ENCODE data around the gene SH2D5. TPM values are rescaled to one million over a fixed set of nuclear protein-coding genes. Genes with fewer than 3 reads are reported as not detected.

The SH2D5 gene
- total RNA-seq (2021; ENCODE audit: unreplicated experiment): 10.4 TPM
- polyA plus RNA-seq (2012): 4.8 and 6.2 TPM in 2 replicates
- percentile 43 among the genes with signal in this experiment for Bru-seq, nascent RNA
- percentile 59 among the genes with signal in this experiment for BruChase-seq, experiment 1, labeled RNA remaining after a 6-hour chase
- BruChase-seq, experiment 2, labeled RNA remaining after a 2-hour chase: percentile 51 among the genes with signal in this experiment
- long read RNA-seq, partial matches to known transcripts: 9 of 26 reads
- long read RNA-seq, other reads (novel, unspliced or antisense): 17 of 26 reads

- CTCF ChIA-PET: interaction anchor here (0.7 to 2.7 kb wide), 2 partner anchors 36 to 463 kb away, joined by 4 to 13 read pairs; no protein-coding TSS in a partner anchor
- BruUV-seq (replicated peaks): no TSS peak
- Histone ChIP-seq H3K9ac (ENCODE audit: low read length) (peak within 1 kb of the TSS; percentile 68), H3K27me3 (ENCODE audit: insufficient read depth, low read length) (no peaks in the 10 kb centered on the region), H3K79me2 (ENCODE audit: insufficient read depth, low read length) (peaks cover 5% of the 10 kb centered on the region; the same call in 1 of the 2 replicates), H3K4me1 (ENCODE audit: control insufficient read depth in 1 of 2, insufficient read depth in 2 of 2, low read length in 2 of 2) (peaks cover 17 to 49% of the 10 kb centered on the region in 2 experiments), H3K27ac (ENCODE audit: low read depth, low read length) (peak within 1 kb of the TSS; percentile 93), H3K9me2 (ENCODE audit: insufficient read depth) (no peaks in the 10 kb centered on the region), H4K20me1 (ENCODE audit: insufficient read depth) (no peaks in the 10 kb centered on the region), H3K4me3 (replicated peaks in 1 of 2; ENCODE audit: low read depth in 1 of 2, low read length in 2 of 2) (peak within 1 kb of the TSS; percentile 56), H2AFZ (ENCODE audit: low read depth, low read length, poor library complexity, severe bottlenecking) (no peak within 1 kb of the TSS), H3K9me3 (ENCODE audit: control insufficient read depth in 1 of 2, insufficient read depth in 1 of 2, low read depth in 1 of 2, low read length in 2 of 2) (no peaks in the 10 kb centered on the region), H3K4me2 (ENCODE audit: low read length) (peak within 1 kb of the TSS; percentile 88), H3K36me3 (ENCODE audit: control insufficient read depth in 1 of 2, insufficient read depth in 2 of 2, low read length in 2 of 2) (peaks cover 3 to 10% of the 10 kb centered on the region in 2 experiments; a peak in 3 of 4 replicates)
- ATAC-seq (peak; percentile 73), DNase-seq (ENCODE audit: low read depth, low spot score) (peak; percentile 90)
- RAD21 ChIA-PET (ENCODE audit: low non-redundant PET in 1 of 2, low total read pairs in 2 of 2, uncharacterized antibody in 2 of 2, unreplicated experiment in 2 of 2): interaction anchor here in 1 of 2 experiments (1.0 kb wide), 2 partner anchors 36 to 158 kb away, joined by 3 to 5 read pairs; no protein-coding TSS in a partner anchor
- POLR2A ChIA-PET: no interaction called here
- intact Hi-C loops (cut with micrococcal nuclease): no loop called here
- TF ChIP-seq JUND (IDR thresholded peaks at IDR 0.05) (peak; percentile 76), POLR2A (IDR thresholded peaks at IDR 0.05; ENCODE audit: borderline replicate concordance, extremely low read depth, insufficient read depth, insufficient read length) (no peak), ZNF274 (IDR thresholded peaks at IDR 0.05; ENCODE audit: low read depth, low read length) (no peak), EZH2phosphoT487 (IDR thresholded peaks at IDR 0.05; ENCODE audit: borderline replicate concordance) (no peak), POLR2AphosphoS5 (IDR thresholded peaks at IDR 0.05; ENCODE audit: low read depth, low read length) (0 out of 2 replicates have a peak, but pooled peaks have one; percentile 32), FOSL1 (IDR thresholded peaks at IDR 0.05; ENCODE audit: low read depth) (peak; percentile 90), EZH2 (IDR thresholded peaks at IDR 0.05) (no peak), SP1 (IDR thresholded peaks at IDR 0.05; ENCODE audit: low read depth) (peak; percentile 79), CBX3 (IDR thresholded peaks at IDR 0.05; ENCODE audit: low read depth) (0 out of 2 replicates have a peak, but pooled peaks have one; percentile 74), TCF7L2 (IDR thresholded peaks at IDR 0.05; ENCODE audit: borderline replicate concordance, extremely low read depth, insufficient read depth, insufficient read length) (no peak), SIN3A (IDR thresholded peaks at IDR 0.05; ENCODE audit: low read depth) (peak; percentile 83), YY1 (IDR thresholded peaks at IDR 0.05; ENCODE audit: extremely low read depth, insufficient replicate concordance, low read depth, low read length) (no peak), CTCF (IDR thresholded peaks at IDR 0.05 in 2 of 3, conservative IDR thresholded peaks at IDR 0.05 in 1 of 3; ENCODE audit: borderline replicate concordance in 1 of 3, insufficient read depth in 1 of 3, low read depth in 2 of 3, low read length in 2 of 3) (peak in 2 of 3 experiments; percentile 20 to 42; a peak in 2 of 6 replicates)
- TF ChIP-seq, protein P1, sequence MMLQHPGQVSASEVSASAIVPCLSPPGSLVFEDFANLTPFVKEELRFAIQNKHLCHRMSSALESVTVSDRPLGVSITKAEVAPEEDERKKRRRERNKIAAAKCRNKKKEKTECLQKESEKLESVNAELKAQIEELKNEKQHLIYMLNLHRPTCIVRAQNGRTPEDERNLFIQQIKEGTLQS (IDR thresholded peaks at IDR 0.05): no peak
- TF ChIP-seq, protein P2, sequence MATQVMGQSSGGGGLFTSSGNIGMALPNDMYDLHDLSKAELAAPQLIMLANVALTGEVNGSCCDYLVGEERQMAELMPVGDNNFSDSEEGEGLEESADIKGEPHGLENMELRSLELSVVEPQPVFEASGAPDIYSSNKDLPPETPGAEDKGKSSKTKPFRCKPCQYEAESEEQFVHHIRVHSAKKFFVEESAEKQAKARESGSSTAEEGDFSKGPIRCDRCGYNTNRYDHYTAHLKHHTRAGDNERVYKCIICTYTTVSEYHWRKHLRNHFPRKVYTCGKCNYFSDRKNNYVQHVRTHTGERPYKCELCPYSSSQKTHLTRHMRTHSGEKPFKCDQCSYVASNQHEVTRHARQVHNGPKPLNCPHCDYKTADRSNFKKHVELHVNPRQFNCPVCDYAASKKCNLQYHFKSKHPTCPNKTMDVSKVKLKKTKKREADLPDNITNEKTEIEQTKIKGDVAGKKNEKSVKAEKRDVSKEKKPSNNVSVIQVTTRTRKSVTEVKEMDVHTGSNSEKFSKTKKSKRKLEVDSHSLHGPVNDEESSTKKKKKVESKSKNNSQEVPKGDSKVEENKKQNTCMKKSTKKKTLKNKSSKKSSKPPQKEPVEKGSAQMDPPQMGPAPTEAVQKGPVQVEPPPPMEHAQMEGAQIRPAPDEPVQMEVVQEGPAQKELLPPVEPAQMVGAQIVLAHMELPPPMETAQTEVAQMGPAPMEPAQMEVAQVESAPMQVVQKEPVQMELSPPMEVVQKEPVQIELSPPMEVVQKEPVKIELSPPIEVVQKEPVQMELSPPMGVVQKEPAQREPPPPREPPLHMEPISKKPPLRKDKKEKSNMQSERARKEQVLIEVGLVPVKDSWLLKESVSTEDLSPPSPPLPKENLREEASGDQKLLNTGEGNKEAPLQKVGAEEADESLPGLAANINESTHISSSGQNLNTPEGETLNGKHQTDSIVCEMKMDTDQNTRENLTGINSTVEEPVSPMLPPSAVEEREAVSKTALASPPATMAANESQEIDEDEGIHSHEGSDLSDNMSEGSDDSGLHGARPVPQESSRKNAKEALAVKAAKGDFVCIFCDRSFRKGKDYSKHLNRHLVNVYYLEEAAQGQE (IDR thresholded peaks at IDR 0.05; ENCODE audit: low read depth): no peak
- TF ChIP-seq, protein P3, sequence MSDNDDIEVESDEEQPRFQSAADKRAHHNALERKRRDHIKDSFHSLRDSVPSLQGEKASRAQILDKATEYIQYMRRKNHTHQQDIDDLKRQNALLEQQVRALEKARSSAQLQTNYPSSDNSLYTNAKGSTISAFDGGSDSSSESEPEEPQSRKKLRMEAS (IDR thresholded peaks at IDR 0.05): peak; percentile 98
These were observed at the start of gene SH2D5 for GRCh38 chr1:20732588-20733359. Gene SH2D5, minus strand, starts transcription at chr1:20732703. Its CDS starts 4,659 bp downstream, at chr1:20728044.
